K562 (cell line): ENCODE measurements around the gene OR2Y1. TPM values are rescaled to one million over a fixed set of nuclear protein-coding genes. Genes with fewer than 3 reads are reported as not detected.
"Not testable (repeated sequence)": the region's sequence is repeated elsewhere in the genome, so short reads cannot be mapped to it uniquely, and the experiment has no call there.

Source experiments
- BHLHE40 ChIP-seq: IDR thresholded peaks from 2 replicates; pipeline ENCODE4 v1.6.1; 2011; ENCODE audit warnings: low read length, improper control_type of control experiment
- CBFA2T3 ChIP-seq: fragments of 450-650 bp; IDR thresholded peaks from 2 replicates; pipeline ENCODE4 v1.6.1; 2017
- CBX3 ChIP-seq, 2 experiments: IDR thresholded peaks; 1 replicate in 1 of 2; 2 replicates in 1 of 2; pipeline ENCODE4 v1.6.1; 2012; ENCODE audit warnings: inconsistent platforms in 2 of 2, low read length in 2 of 2, borderline replicate concordance in 1 of 2, control low read depth in 1 of 2
- CC2D1A ChIP-seq: fragments of 450-650 bp; IDR thresholded peaks from 2 replicates; pipeline ENCODE4 v1.6.1; 2017; ENCODE audit warnings: mild to moderate bottlenecking
- CEBPB ChIP-seq: fragments of 450-650 bp; IDR thresholded peaks from 2 replicates; pipeline ENCODE4 v1.6.1; 2016; ENCODE audit warnings: missing genetic modification characterization, missing compliant biosample characterization
- EHMT2 ChIP-seq: fragments of 450-650 bp; IDR thresholded peaks from 2 replicates; pipeline ENCODE4 v1.6.1; 2018; ENCODE audit warnings: antibody characterized with exemption
- EP300 ChIP-seq: IDR thresholded peaks from 2 replicates; pipeline ENCODE4 v1.6.1; 2012; ENCODE audit warnings: low read length, improper control_type of control experiment
- ETV1 ChIP-seq: fragments of 450-650 bp; conservative IDR thresholded peaks from 2 replicates; pipeline ENCODE4 v1.6.1; 2016; ENCODE audit warnings: missing genetic modification characterization, control low read depth, low read depth, missing compliant biosample characterization
- ETV5 ChIP-seq: sonication (generic); formaldehyde crosslinking; IDR thresholded peaks from 2 replicates; pipeline ENCODE4 v1.4.0; 2020; ENCODE audit warnings: low read depth, mild to moderate bottlenecking, missing genetic modification reagents
- HDAC3 ChIP-seq: fragments of 450-650 bp; IDR thresholded peaks from 2 replicates; pipeline ENCODE4 v1.6.1; 2018; ENCODE audit warnings: borderline replicate concordance, mild to moderate bottlenecking, moderate library complexity; ENCODE audit not compliant: partially characterized antibody
- IRF9 ChIP-seq: fragments of 450-650 bp; IDR thresholded peaks from 2 replicates; pipeline ENCODE4 v1.6.1; 2016; ENCODE audit warnings: missing biosample characterization, missing genetic modification characterization
- KDM1A ChIP-seq, 2 experiments: fragments of 450-650 bp; IDR thresholded peaks; 2 replicates each; pipeline ENCODE4 v1.6.1; 2016; ENCODE audit warnings: mild to moderate bottlenecking in 2 of 2
- KLF1 ChIP-seq: fragments of 450-650 bp; IDR thresholded peaks from 2 replicates; pipeline ENCODE4 v1.6.1; 2016; ENCODE audit warnings: missing genetic modification characterization, missing compliant biosample characterization
- MBD2 ChIP-seq: sonication (generic); IDR thresholded peaks from 2 replicates; pipeline ENCODE4 v1.6.1; 2016; ENCODE audit warnings: low read depth, borderline replicate concordance
- MYC ChIP-seq, 2 experiments: fragments of 250-450 bp in 1 of 2; sonication (Bioruptor Pico) in 1 of 2; IDR thresholded peaks; 2 replicates each; pipeline versions ENCODE4 v1.5.1 to v1.6.1; 2012 to 2021; ENCODE audit warnings: low read depth in 2 of 2, borderline replicate concordance in 1 of 2, improper control_type of control experiment in 1 of 2, low read length in 1 of 2, mild to moderate bottlenecking in 1 of 2, moderate library complexity in 1 of 2
- NEUROD1 ChIP-seq: fragments of 150-350 bp; IDR thresholded peaks from 2 replicates; pipeline ENCODE4 v1.6.1; 2014; ENCODE audit warnings: borderline replicate concordance, low read length, low read depth; ENCODE audit not compliant: partially characterized antibody
- NRF1 ChIP-seq, 2 experiments: fragments of 450-650 bp; IDR thresholded peaks in 1 of 2; conservative IDR thresholded peaks in 1 of 2; 2 replicates each; pipeline ENCODE4 v1.6.1; 2014; ENCODE audit warnings: mild to moderate bottlenecking in 2 of 2
- SMAD4 ChIP-seq: fragments of 250-450 bp; sonication (Bioruptor Pico); conservative IDR thresholded peaks from 2 replicates; pipeline ENCODE4 v1.8.0; 2021; ENCODE audit warnings: inconsistent platforms, mild to moderate bottlenecking, moderate library complexity
- SMARCA4 ChIP-seq: fragments of 450-650 bp; IDR thresholded peaks from 2 replicates; pipeline ENCODE4 v1.6.1; 2016
- TARDBP ChIP-seq: fragments of 450-650 bp; IDR thresholded peaks from 2 replicates; pipeline ENCODE4 v1.6.1; 2016
- TCF3 ChIP-seq: sonication (generic); formaldehyde crosslinking; IDR thresholded peaks from 2 replicates; pipeline ENCODE4 v1.4.0; 2020; ENCODE audit warnings: mild to moderate bottlenecking, missing genetic modification reagents
- ZBTB7A ChIP-seq: IDR thresholded peaks from 2 replicates; pipeline ENCODE4 v1.6.1; 2011; ENCODE audit warnings: low read depth, mild to moderate bottlenecking, low read length, moderate library complexity, borderline replicate concordance; ENCODE audit not compliant: control insufficient read depth
- ZNF583 ChIP-seq: fragments of 250-450 bp; sonication (Bioruptor Pico); IDR thresholded peaks from 2 replicates; pipeline ENCODE4 v1.4.0; 2020
- polyA plus RNA-seq, 8 experiments: library from polyadenylated mRNA; depleted of rRNA in 4 of 8; stranded (reverse) in 5 of 8; unstranded in 3 of 8; fragments of >200 nt; fragmentation: Nextera tagmentation in 2 of 8; fragmentation: Illumina TruSeq in 1 of 8; extraction: Ambion mirVana in 2 of 8; extraction: Trizol in 1 of 8; gene quantifications; 2 replicates each; pipeline versions ENCODE4 v1.2.1 to v1.2.3, GENCODE V29; 2011 to 2014; ENCODE audit warnings: inconsistent platforms in 1 of 8, missing spikeins in 1 of 8
- total RNA-seq, 7 experiments: library from RNA; depleted of rRNA in 6 of 7; stranded (reverse); fragments of >200 nt in 6 of 7; fragmentation: Illumina TruSeq in 2 of 7; extraction: Trizol in 2 of 7; gene quantifications; 2 replicates each; pipeline versions ENCODE4 v1.2.1 to v1.2.3, GENCODE V29; 2011 to 2021; ENCODE audit warnings: low replicate concordance in 1 of 7
- TF ChIP-seq, protein P1 (sequence below), 2 experiments: fragments of 450-650 bp in 1 of 2; sonication (generic) in 1 of 2; formaldehyde crosslinking in 1 of 2; IDR thresholded peaks in 1 of 2; conservative IDR thresholded peaks in 1 of 2; 2 replicates each; pipeline versions ENCODE4 v1.6.1 to v1.8.1; 2016 to 2023; ENCODE audit warnings: mild to moderate bottlenecking in 2 of 2, moderate library complexity in 2 of 2, inconsistent platforms in 1 of 2, missing genetic modification reagents in 1 of 2

Gene OR2Y1
- total and polyA plus RNA-seq, 9 of the 15 experiments (the other 6 are each of a cell fraction or from before 2014, with no cell fraction given): not detected

- TF ChIP-seq ETV1 (tag): 0 out of 2 replicates have a peak, but pooled peaks have one; percentile 5
- peak in 1 of 2 experiments; percentile 87; a peak in 2 of 3 replicates for TF ChIP-seq CBX3 (IDR thresholded peaks at IDR 0.05; ENCODE audit: borderline replicate concordance in 1 of 2, low read length in 2 of 2)
- peak; percentile 63; the same call in 1 of the 2 replicates for TF ChIP-seq ETV5
- TF ChIP-seq NEUROD1: peak; percentile 35
- TF ChIP-seq IRF9 (tag): peak; percentile 70; the same call in 1 of the 2 replicates
- 0 out of 4 replicates have a peak, but pooled peaks have one; percentile 8 to 16 for TF ChIP-seq NRF1 (conservative IDR thresholded peaks at IDR 0.05 in 1 of 2, IDR thresholded peaks at IDR 0.05 in 1 of 2)
- TF ChIP-seq, protein P1, sequence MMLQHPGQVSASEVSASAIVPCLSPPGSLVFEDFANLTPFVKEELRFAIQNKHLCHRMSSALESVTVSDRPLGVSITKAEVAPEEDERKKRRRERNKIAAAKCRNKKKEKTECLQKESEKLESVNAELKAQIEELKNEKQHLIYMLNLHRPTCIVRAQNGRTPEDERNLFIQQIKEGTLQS (IDR thresholded peaks at IDR 0.05): peak; percentile 75
- TF ChIP-seq, protein P1 (CRISPR knock-in tag; conservative IDR thresholded peaks at IDR 0.05): not testable (repeated sequence)
- peak; percentile 92 for TF ChIP-seq CC2D1A
- peak; percentile 59 for TF ChIP-seq BHLHE40
- TF ChIP-seq ZNF583 (CRISPR knock-in tag): peak; percentile 70; the same call in 1 of the 2 replicates
- peak; percentile 49; the same call in 1 of the 2 replicates for TF ChIP-seq MYC (IDR thresholded peaks at IDR 0.05; ENCODE audit: low read depth, low read length)
- TF ChIP-seq MYC (CRISPR knock-in tag; IDR thresholded peaks at IDR 0.05; ENCODE audit: borderline replicate concordance, low read depth): not testable (repeated sequence)
- TF ChIP-seq SMAD4 (CRISPR knock-in tag): peak; percentile 98
- TF ChIP-seq EHMT2: peak; percentile 25; the same call in 1 of the 2 replicates
- peak; percentile 91 for TF ChIP-seq ZBTB7A
- peak; percentile 96 for TF ChIP-seq TCF3 (CRISPR knock-in tag)
- TF ChIP-seq CBFA2T3: peak; percentile 96
- peak; percentile 30 to 55; a peak in 2 of 4 replicates for TF ChIP-seq KDM1A (IDR thresholded peaks at IDR 0.05)
- TF ChIP-seq SMARCA4: peak; percentile 93
- TF ChIP-seq EP300: peak; percentile 95
- peak; percentile 92 for TF ChIP-seq HDAC3
- peak; percentile 96 for TF ChIP-seq CEBPB
- TF ChIP-seq MBD2: peak; percentile 62; the same call in 1 of the 2 replicates
- TF ChIP-seq KLF1 (tag): peak; percentile 76
- TF ChIP-seq TARDBP: 0 out of 2 replicates have a peak, but pooled peaks have one; percentile 60
Measured at GRCh38 chr5:180781900-180782326, 42.1 kb upstream of the OR2Y1 start (continued).
